ENCODE data around the gene TRABD. TPM values are rescaled to one million over a fixed set of nuclear protein-coding genes. Genes with fewer than 3 reads are reported as not detected.
A peak's percentile ranks its signal among the peaks of the same experiment; 100 is the strongest.
"Not testable (repeated sequence)": the region's sequence is repeated elsewhere in the genome, so short reads cannot be mapped to it uniquely, and the experiment has no call there.

The TRABD gene
- total RNA-seq, 1 donor from 2014 or later, result 25.9 TPM

- Mint-ChIP-seq H3K4me1 (ENCODE audit: unreplicated experiment) (peaks cover 17% of the 10 kb centered on the region), H3K27me3 (ENCODE audit: unreplicated experiment) (no peaks in the 10 kb centered on the region), H3K36me3 (ENCODE audit: unreplicated experiment) (peaks cover 14% of the 10 kb centered on the region), H3K4me3 (ENCODE audit: unreplicated experiment) (no peak overlapping the region), H3K27ac (ENCODE audit: unreplicated experiment) (no peak overlapping the region), H3K9me3 (ENCODE audit: unreplicated experiment) (no peaks in the 10 kb centered on the region)
- no peak for DNase-seq (ENCODE audit: extremely low spot score, unreplicated experiment)
- TF ChIP-seq, protein P1, sequence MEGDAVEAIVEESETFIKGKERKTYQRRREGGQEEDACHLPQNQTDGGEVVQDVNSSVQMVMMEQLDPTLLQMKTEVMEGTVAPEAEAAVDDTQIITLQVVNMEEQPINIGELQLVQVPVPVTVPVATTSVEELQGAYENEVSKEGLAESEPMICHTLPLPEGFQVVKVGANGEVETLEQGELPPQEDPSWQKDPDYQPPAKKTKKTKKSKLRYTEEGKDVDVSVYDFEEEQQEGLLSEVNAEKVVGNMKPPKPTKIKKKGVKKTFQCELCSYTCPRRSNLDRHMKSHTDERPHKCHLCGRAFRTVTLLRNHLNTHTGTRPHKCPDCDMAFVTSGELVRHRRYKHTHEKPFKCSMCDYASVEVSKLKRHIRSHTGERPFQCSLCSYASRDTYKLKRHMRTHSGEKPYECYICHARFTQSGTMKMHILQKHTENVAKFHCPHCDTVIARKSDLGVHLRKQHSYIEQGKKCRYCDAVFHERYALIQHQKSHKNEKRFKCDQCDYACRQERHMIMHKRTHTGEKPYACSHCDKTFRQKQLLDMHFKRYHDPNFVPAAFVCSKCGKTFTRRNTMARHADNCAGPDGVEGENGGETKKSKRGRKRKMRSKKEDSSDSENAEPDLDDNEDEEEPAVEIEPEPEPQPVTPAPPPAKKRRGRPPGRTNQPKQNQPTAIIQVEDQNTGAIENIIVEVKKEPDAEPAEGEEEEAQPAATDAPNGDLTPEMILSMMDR (IDR thresholded peaks at IDR 0.05), result no peak
Measured at GRCh38 chr22:50203288-50203687, 17.6 kb downstream of the TRABD start.

DNA sequence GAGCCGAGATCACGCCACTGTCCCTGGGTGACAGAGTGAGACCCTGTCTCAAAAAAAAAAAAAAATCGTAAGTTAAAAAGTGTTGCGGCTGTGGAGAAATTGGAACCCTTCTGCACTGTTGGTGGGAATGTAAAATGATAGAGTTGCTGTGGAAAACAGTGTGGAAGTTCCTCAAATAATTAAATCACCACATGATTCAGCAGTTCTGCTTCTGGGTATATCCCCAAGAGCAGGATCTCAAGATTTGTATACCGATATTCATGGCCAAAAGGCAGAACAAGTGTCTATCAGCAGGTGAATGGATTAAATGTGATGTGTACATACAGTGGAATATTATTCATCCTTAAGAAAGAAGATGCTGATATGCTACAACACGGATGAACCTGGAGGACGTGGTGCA, 18.9 kb downstream of the TRABD start:
- H3K4me1 Mint-ChIP-seq (ENCODE audit: unreplicated experiment), result peaks cover 17% of the 10 kb centered on the region
- H3K9me3 Mint-ChIP-seq (ENCODE audit: unreplicated experiment), result no peaks in the 10 kb centered on the region
- H3K27ac Mint-ChIP-seq (ENCODE audit: unreplicated experiment), result no peak overlapping the region
- DNase-seq (ENCODE audit: extremely low spot score, unreplicated experiment), result no peak
- H3K4me3 Mint-ChIP-seq (ENCODE audit: unreplicated experiment), result no peak overlapping the region
- no peaks in the 10 kb centered on the region for H3K27me3 Mint-ChIP-seq (ENCODE audit: unreplicated experiment)
- H3K36me3 Mint-ChIP-seq (ENCODE audit: unreplicated experiment), result peaks cover 17% of the 10 kb centered on the region
- TF ChIP-seq, protein P1 (IDR thresholded peaks at IDR 0.05), result no peak

DNA sequence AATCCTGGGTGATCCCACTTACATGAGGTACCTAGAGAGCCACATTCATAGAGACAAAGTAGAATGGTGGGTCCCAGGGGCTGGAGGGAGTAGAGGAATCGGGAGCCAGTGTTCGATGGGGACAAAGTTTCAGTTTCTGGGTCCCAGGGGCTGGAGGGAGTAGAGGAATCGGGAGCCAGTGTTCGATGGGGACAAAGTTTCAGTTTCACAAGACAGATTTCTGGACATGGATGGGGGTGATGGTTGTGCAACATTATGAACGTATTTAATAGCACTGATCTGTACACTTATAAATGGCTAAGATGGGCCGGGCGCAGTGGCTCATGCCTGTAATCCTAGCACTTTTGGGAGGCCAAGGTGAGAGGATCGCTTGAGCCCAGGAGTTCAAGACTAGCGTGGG, 19.3 kb downstream of the TRABD start:
- peak overlapping the region; percentile 32 for H3K27ac Mint-ChIP-seq (ENCODE audit: unreplicated experiment)
- not testable (repeated sequence) for H3K9me3 Mint-ChIP-seq (ENCODE audit: unreplicated experiment); H3K4me3 Mint-ChIP-seq (ENCODE audit: unreplicated experiment); DNase-seq (ENCODE audit: extremely low spot score, unreplicated experiment); H3K27me3 Mint-ChIP-seq (ENCODE audit: unreplicated experiment)
- peaks cover 15% of the 10 kb centered on the region for H3K4me1 Mint-ChIP-seq (ENCODE audit: unreplicated experiment)
- H3K36me3 Mint-ChIP-seq (ENCODE audit: unreplicated experiment), result peaks cover 17% of the 10 kb centered on the region

GRCh38 chr22:50205781-50206569, 20.3 kb downstream of the TRABD start:
- TF ChIP-seq, protein P1 (IDR thresholded peaks at IDR 0.05), result no peak
- Mint-ChIP-seq H3K27me3 (ENCODE audit: unreplicated experiment) (no peaks in the 10 kb centered on the region), H3K4me3 (ENCODE audit: unreplicated experiment) (no peak overlapping the region), H3K4me1 (ENCODE audit: unreplicated experiment) (peaks cover 14% of the 10 kb centered on the region), H3K9me3 (ENCODE audit: unreplicated experiment) (no peaks in the 10 kb centered on the region), H3K36me3 (ENCODE audit: unreplicated experiment) (peaks cover 17% of the 10 kb centered on the region), H3K27ac (ENCODE audit: unreplicated experiment) (no peak overlapping the region)
- no peak for DNase-seq (ENCODE audit: extremely low spot score, unreplicated experiment)

- peaks cover 17% of the 10 kb centered on the region for H3K36me3 Mint-ChIP-seq (ENCODE audit: unreplicated experiment)
- H3K27me3 Mint-ChIP-seq (ENCODE audit: unreplicated experiment), result no peaks in the 10 kb centered on the region
- no peak overlapping the region for H3K4me3 Mint-ChIP-seq (ENCODE audit: unreplicated experiment)
- H3K9me3 Mint-ChIP-seq (ENCODE audit: unreplicated experiment), result no peaks in the 10 kb centered on the region
- TF ChIP-seq, protein P1 (IDR thresholded peaks at IDR 0.05), result peak; percentile 51
- no peak overlapping the region for H3K27ac Mint-ChIP-seq (ENCODE audit: unreplicated experiment)
- peaks cover 14% of the 10 kb centered on the region for H3K4me1 Mint-ChIP-seq (ENCODE audit: unreplicated experiment)
- no peak for DNase-seq (ENCODE audit: extremely low spot score, unreplicated experiment)
Measured at GRCh38 chr22:50206599-50206998, 20.9 kb downstream of the TRABD start.
